Stimulated activated CD4-positive, alpha-beta T cell treated with anti-CD3 and anti-CD28 coated beads, Interleukin-1b, Interleukin-23, amount 100 ng/mL, for 24 hours (primary cell): Measurements from ENCODE around the gene VANGL2.

ENCODE experiments used
- DNase-seq, 4 experiments: peaks; one replicate each; pipeline ENCODE4 v3.0.0-alpha.2; 2020; ENCODE audit warnings: low read depth in 4 of 4, low spot score in 1 of 4

Gene VANGL2

DNA sequence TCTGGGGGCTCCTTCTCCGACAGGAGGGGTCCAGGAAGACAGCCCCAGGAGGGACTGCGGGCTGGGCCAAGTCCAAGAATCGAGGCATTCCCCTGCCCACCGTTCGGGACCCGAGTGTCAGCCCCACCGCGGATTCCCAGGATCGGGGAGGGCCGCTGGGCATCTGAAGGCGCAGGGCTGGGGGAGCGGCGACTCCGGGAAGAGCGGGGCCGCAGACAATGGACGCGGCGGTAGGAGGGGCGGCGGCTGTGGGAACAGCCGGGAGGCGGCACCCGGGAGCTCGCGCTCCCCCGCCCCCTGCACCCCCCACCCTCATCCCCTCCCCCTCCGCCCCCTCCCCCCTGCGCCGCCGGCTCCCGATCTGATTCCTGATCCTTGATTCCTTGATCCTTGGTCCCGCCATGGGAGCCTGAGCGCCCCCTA lies at the start of gene VANGL2:
TSS of gene VANGL2 (plus strand) at position 342 of the 423 bp plus-strand sequence. CDS start 15,274 bp downstream, outside the sequence.
- peak in 2 of 4 experiments; percentile 19 to 31 for DNase-seq

DNA sequence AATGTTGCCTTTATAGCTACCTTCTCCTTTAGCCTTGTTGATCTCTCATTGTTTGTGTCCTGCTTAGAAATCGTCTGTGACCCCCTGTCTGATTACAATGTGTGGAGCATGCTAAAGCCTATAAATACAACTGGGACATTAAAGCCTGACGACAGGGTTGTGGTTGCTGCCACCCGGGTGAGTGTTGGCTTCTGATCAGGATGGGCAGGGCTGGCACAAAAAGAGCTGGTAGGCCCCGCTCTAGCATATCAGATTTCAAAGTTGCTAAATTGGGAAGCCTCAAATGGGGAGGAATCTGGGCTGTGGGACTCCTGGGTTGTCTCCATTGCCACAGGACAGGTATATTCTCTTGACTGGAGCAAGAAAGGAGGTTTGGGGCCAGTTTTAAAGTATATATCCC lies 48.7 kb upstream of the VANGL2 start:
- DNase-seq: no peak

DNA sequence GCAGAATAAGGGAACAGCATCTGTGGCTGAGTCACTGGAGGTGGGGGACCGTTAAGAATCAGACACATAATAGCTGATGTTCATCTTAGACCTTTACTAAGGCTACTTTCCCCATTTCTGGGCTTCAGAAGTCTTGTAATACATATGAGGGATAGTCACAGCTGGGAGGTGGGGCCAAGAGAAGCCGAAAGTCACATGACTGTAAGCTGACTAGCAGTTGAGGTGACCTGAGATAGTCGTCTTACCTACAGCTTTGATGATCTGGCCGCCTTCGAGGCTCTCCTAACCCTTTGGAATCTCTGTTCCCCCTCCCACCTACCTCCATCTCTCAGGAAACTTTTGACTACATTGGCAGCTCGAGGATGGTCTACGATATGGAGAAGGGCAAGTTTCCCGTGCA lies 47.8 kb upstream of the VANGL2 start:
- DNase-seq: no peak

DNA sequence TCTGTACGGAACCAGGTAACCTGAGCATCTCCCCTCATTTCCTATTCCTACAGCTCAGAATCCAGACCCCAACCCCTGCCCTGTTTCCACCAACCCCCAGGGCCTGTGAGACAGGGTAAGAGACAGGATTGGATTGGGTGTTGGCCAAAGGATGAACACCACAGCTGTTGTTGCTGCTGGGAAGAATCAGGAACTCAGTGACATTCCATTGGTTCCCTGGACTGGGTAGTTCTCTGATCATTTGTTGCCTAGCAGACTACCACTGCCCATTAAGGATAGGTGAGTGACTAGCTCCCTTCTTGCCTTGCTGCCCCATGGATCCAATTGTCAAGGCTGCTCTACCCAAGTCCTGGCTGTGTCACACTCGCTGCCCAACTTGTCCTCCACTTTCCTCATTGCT lies 47.1 kb upstream of the VANGL2 start:
- no peak for DNase-seq

DNA sequence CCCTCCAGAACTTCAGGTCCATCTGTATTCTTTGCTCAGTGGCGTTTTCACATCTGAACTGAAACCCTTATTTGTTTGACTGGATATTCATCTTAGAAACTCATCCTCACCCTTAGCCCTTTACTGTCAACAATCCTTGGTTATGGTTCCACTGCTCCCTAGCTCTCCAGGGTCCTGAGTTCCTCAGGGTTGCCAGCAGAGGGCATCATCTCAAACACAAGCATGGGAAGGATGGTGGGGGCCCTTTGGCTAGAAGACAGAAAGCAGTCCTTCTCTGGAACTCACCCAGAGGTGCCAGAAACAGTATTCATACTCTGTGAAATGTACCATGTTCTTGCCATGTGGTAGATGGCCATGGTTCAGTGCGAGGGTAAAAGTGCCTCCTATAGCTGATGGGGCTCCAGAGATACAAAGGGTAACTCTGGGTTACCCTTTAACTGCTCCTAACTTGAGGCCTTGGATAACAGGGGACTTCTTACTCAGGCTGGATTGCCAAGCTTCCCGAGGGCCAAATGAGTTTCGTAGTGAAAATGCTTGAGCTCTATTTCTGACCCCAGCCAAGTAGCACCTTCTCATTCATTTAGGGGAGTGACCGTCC lies 45.9 kb upstream of the VANGL2 start:
- DNase-seq: no peak

DNA sequence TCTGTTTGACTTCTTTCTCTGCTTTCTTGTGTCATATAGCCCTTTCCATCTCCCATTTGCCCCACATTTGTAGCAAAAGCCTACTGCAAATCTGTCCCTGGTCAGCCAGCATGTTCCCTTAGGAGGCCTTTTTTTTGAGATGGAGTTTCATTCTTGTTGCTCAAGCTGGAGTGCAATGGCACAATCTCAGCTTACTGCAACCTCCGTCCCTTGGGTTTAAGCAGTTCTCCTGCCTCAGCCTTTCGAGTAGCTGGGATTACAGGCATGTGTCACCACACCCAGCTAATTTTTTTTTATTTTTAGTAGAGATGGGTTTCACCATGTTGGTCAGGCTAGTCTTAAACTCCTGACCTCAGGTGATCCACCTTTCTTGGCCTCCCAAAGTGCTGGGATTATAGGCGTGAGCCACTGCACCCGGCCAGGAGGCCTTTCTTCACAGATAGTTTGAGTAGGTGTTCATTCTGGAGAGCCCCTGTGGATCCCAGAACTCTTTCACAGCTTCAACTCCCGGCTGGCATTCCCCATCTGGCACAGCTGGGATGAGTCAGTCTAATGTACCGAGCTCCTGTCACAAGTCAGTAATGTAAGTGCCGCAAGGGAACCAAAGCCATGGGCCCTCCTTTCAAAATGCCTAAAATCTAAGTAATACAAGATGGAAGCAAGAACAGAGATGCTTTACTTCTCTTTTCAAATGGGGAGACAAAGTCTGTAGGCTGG lies 42.9 kb upstream of the VANGL2 start:
- DNase-seq: no peak

DNA sequence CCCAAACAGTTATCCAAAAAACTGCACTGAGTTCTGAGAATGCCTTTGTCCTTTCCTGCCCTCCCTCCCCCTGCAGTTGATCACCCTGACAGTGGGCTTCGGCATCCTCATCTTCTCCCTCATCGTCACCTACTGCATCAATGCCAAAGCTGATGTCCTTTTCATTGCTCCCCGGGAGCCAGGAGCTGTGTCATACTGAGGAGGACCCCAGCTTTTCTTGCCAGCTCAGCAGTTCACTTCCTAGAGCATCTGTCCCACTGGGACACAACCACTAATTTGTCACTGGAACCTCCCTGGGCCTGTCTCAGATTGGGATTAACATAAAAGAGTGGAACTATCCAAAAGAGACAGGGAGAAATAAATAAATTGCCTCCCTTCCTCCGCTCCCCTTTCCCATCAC lies 42.3 kb upstream of the VANGL2 start:
- DNase-seq: no peak

DNA sequence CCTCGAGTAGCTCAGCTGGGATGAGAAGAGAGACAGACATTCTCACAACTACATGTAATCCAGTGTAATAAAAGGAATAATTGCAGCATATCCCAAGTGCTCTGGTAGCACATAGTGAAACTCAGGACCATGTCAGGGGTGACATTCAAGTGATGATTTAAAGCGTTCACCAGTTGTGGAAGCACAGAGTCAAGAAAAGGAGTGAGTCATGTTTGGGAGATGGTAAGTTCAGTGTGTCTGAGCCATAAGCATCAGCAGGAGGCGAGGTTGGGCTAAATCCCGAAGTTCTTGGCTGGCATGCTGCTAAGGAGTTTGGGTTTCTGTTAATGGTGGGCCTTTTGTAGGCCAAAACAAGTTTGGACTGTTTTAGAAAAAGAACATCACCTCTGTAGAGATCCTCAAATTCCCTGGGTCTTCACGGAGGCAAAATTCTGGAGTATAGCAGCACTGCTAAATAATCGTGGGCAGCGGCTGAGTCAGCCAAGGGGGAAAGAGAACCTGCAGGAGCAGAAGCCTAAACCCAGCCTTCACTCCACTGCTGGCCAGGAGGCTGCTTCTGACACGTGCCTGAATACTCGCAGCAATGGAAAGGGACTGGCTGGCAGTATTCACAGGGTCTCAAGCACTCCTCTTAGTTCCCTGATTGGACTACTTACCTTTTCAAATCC lies 40.7 kb upstream of the VANGL2 start:
- no peak for DNase-seq

DNA sequence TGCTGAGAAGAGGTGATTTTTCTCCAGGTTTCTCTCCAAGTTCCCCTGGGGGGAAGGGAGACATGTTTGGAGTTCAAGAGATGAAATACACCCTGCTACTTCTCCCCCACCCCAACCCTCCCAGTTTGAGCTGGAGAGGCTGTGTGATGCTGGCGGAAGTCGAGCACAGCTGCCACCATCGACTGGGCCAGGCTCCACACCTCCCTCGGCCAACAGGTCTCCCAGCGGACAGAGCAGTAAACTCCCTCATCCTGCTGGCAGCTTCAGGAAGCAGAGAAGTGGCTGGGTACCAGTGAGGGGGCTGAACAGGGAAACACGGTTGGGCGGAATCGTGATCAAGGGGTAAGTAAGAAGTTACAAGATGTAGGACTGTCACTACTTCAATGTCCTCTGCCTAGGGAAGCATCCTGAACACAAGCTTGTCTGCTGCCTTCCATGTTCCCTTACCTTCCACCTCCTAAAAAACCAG lies 40.1 kb upstream of the VANGL2 start:
- no peak for DNase-seq

DNA sequence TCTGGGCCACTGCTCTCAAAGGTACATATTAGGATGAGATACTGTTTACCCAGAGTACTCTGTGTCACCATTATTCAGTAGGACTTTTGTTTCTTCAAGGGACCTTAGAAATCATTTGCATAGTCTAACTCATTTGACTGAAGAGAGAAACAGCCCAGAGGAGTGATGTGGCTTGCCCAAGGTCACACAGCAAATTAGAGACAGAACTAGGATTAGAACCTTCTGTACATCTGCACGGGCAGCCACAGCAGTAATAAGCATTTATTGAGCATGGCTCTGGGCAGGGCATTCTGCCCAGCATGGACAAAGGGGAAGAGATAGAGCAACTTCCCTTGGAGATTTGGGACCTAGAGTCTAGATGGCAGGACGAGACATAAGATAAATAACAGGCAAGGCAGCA lies 39.2 kb upstream of the VANGL2 start:
- no peak for DNase-seq

DNA sequence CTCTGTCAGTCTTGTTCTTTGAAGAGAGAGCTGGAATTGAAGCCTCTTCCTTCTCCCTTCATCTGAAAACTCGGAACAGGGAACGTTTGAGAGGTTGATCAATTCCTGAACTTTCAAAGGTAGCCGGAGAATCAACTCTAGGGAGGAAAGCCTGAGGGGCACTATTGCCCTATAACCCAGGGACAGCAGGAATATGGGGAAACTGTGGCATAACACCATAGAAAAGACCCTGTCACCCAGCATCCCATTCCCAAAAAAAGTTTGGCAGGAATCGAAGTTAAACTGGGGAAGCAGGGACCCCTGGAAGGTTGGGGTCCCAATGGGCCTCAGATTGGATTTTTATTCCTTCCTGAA lies 38.6 kb upstream of the VANGL2 start:
- no peak for DNase-seq

DNA sequence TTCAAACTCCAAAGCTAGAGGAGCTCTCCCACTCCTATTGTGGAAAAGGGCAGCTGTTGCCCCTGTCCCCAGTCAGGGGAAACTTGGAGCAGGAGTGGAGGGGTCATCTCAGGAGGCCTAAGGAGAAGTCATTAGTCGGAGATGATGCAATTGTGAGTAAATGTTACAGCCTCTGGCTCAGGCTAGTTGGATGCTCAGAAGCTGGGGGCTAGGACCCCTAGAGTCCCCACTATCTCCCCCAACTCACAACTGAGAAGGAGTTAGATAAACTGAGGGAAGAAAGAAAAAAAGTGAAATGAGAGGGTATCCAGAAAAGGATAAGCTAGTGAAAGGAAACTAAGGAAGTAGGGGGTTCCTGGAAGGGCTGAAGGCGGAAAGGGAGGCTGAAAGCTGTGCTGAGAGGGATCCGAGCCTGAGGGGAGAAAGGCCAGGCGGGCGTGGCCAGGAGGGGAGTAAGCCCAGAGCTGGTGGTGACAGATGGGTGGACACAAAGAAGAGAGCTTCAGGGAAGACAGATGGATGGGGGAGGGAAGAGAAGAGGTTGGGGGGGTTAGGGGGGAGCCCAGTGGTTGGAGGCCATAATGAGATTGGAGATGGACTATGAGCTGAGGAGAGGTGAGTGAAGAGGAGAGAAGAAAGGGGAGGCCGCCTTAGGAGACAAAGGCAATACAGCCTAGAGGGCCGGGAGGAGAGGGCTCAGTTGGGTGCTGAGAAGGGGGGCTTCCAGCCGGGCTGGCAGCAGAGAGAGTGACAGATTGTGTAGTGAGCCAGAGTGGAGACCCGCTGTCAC lies 38.0 kb upstream of the VANGL2 start:
- DNase-seq: no peak

DNA sequence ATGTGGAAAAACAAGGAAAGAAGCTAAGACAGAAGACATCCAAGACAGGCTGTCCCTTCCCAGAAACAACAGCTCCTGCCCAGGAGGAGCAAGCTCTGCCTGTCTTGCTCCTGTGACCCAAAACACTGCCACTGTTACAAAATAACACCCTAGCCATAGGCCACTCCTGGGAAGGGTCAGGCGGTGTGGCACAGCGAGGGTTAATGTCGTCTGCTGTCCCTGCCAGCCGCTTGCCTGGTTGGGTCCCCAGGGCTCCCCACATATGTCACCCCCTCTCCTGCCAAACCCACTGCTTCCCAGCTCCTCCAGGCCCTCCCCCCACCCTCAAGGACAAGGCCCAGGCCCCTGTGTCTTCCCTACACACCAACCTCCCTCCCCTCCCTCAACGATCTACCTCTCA lies 37.4 kb upstream of the VANGL2 start:
- no peak for DNase-seq

DNA sequence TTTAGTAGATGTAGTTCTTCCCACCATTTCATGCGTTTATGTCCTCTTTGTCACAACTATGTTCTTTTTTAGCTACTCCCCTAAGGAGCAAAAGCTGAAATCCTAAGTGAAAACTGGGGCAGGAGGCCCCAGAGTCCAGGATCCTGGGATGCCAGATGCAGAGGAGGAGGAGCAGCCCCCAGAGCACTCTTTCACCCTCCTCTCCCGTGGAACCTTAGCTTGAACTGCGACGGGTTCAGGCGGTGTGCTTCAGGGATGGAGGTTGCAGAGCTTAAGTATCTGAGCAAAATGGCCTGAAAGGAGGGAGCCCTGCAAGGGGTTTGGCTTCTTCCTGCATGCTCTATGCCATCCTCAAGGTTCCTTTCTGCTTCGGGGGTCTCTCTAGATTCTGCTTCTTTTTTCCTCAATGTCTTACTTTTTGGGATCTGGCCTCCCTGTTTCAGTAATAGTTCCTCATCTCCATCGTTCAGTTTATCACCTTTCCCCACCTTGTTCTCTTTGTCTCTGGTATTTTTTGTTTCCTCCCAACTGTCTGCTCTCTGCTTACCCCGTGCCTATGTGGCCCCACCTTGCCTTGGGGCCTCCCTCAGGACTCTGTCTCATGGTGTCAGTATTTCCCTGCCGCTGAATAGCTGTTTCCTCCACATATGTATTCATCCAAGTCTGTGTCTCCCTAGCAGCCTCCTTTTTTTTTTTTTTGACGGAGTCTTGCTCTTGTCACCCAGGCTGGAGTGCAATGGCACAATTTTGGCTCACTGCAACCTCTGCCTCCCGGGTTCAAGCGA lies 36.2 kb upstream of the VANGL2 start:
- no peak for DNase-seq

DNA sequence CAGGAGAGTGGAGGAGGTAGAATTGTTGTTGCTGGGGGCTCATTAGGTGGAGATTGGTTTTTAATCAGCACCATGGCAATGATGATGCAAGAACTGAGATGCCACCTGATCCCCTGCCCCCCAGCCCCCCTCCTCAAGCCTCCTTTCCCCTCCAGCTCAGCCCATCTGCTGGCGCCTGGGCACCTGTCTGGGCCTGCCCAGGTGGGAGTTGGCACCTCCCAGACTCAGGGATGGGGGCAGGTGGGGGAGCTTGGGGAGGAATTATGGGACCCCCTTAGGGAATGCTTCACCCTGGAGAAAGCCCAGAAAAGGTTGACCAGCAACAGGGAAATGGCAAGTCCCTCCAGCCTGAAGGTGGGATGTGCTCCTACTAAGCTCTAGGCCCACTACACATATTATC lies 35.0 kb upstream of the VANGL2 start:
- no peak for DNase-seq

DNA sequence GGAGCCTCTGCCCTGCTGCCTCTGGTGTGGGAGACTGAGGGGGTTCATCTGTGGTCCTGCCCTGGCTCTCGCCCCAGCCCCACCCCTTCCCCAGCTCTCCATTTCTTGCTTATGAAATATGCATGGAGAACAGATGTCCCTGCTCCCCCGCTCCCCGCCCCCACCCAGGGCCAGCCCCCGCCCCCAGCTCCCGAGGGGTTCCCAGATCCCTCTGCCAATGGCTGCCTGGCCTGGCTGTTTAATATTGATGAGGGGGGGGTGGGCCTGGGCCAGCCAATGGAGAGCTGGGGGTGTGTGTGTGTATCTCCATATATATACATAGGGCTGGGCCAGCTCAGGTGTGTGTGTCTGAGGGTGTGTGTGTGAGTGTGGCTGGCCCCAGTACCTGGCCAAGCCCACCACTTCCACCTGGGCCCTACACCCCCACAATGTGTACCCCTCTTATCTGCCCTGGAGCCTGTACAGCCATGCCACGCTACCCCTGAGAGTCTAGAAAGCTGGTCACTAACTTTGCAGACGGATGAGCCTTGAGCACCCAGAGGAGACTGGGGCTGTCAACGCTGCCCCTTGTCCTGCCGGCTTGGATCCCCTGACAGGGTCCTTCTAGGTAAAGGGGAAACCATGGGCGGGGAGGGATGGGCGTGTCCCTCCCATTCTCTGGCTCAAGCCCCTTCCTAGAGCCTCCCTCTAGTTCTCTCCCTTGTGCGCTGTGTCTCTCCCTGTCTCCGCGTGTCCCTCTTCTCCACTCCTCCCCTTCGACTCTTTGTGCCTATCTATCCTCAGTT lies 33.4 kb upstream of the VANGL2 start, which contains the start of gene NHLH1:
TSS of gene NHLH1 (plus strand) at position 341 of the 785 bp plus-strand sequence. CDS start 3,661 bp downstream, outside the sequence.
- DNase-seq: no peak

DNA sequence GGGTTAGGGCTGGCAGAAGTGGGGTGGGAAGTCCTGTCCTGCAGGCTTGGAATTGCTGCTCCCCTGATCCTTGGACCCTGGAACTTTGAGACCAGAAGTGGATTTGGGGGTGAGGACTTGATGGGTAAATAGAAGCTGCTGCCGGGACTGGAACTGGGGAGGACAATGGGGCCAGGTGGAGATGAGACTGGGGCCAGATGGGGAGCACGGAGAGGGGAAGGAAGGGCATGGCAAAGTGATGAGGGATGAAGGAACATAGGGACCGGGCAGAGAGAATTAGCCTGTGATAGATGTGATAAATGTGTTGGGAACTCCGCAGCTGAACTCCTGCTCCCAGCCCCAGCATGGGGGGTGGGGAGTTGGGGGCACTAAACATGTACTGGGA lies 32.9 kb upstream of the VANGL2 start:
- no peak for DNase-seq

DNA sequence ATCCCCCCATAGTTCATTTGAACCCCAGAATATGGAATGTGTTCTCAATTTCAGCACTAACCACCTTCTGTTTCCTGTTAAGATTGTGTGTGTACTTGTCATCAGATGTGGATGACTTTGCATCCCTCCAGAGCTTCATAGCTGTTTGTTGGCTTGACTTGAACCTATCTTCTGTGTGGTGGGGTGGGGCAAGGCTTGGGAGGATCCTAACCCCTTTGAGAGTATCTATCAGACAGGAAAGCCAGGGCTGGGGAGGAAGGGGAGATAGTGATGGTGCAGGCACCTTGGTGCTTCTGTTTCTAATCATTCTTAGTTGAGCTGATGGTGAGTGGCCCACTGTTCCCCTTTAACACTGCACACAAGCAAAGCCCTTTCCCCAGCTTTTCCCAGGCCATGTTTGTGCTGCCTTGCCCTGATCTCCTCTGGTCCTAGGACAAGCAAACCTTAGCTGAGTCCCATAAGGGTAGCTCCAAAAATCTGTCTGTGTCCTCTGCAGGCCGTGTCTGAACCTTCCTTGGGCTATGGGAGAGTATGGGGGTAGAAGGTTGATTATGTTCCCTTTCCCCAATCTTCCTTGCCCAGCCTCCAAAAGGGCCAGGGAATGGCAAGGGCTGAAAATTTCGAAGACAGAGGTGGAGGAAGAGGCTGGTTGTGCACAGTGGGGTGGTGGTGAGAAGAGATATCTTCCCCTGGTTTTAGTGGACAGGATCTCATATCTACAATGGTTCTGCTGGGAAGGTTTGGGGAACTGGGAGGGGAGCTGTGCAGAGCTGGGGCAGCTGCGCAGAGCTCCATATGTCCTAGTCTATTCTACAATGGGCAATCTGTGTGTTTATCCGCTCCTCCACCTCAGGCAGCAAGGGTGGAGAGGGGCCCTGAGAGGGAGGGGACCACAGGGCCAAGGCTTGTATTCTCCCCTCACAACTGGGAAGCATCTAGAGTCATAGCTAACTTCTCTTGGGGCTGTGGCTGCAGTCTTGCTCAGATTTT lies 32.1 kb upstream of the VANGL2 start:
- no peak for DNase-seq

DNA sequence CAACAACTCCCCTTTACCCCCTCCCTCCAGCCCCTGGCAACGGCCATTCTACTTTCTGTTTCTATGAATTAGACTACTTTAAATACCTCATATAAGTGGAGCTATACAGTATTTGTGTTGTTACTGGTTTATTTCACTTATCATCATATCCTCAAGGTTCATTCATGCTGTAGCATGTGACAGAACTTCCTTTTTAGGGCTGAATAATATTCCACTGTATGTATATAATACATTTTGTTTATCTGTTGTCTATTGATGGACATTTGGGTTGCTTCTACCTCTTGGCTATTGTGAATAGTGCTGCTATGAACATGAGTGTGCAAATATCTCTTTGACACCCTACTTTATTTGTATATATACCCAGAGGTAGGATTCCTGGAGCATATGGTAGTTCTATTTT lies 31.3 kb upstream of the VANGL2 start:
- DNase-seq: no peak
